Subcutaneous adipose tissue (tissue), 4 donors: ENCODE results near the gene APMAP. TPM values are rescaled to one million over a fixed set of nuclear protein-coding genes. Genes with fewer than 3 reads are reported as not detected.

Experiments used
- CTCF ChIP-seq: fragments of 450-650 bp; IDR thresholded peaks from one replicate; pipeline ENCODE4 v1.5.1; 2016; ENCODE audit warnings: low read depth, mild to moderate bottlenecking, control low read depth, antibody characterized with exemption, moderate library complexity
- total RNA-seq, 4 donors: library from RNA; depleted of rRNA; stranded (reverse); fragments of >200 nt; gene quantifications; one replicate each; pipeline ENCODE4 v1.1.0, GENCODE V29; 2016

The APMAP gene
- total RNA-seq, 4 donors from 2014 or later: 63.4 to 325 (median 240) TPM

- no peak for TF ChIP-seq CTCF
Measured at GRCh38 chr20:24983896-24984295, 8.7 kb downstream of the APMAP start.

GRCh38 chr20:24981790-24982189, 10.8 kb downstream of the APMAP start:
- no peak for TF ChIP-seq CTCF

DNA sequence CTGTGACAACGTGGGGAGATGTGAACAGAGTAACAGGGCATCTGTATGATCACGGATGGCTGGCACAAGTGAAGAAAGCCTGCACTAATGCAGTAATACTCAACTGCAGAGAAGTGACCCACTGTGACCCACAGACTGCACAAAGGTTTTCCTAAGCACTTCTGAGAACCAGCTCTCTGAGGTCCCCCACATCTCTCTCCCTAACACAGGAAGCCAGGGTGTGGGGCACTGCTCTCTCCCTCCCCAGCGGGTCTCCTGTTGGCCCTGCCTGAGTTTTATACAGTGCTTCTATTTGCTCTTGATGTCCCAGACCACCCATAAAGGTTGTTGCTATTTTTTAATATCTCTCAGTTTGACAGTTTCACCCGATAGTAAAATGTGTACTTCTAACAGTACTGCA, 11.3 kb downstream of the APMAP start:
- TF ChIP-seq CTCF: no peak

DNA sequence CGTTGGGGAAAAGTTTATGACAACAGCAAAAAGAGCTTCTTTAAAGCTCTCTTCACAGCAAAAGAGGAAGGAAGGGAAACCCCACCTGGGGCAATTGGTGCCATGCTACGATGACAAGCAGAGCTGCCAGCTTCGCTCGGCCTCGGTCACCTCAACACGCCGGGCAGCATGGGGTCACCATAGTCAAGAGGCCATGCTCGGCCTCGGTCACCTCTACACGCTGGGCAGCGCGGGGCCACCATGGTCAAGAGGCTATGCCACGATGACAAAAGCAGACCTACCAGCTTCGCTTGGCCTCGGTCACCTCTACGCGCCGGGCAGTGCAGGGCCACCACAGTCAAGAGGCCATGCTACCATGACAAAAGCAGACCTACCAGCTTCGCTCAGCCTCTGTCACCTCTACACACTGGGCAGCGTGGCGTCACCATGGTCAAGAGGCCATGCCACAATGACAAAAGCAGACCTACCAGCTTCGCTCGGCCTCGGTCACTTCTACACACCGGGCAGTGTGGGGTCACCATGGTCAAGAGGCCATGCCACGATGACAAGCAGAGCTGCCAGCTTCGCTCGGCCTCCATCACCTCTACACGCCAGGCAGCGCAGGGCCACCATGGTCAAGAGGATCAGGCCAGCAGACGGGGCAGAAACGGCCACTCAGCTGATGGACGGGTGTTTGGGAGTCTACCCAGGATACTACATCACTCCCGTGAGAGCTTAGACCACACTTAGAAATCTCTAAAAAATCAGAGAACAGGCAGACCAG, 12.1 kb downstream of the APMAP start:
- TF ChIP-seq CTCF: no peak

DNA sequence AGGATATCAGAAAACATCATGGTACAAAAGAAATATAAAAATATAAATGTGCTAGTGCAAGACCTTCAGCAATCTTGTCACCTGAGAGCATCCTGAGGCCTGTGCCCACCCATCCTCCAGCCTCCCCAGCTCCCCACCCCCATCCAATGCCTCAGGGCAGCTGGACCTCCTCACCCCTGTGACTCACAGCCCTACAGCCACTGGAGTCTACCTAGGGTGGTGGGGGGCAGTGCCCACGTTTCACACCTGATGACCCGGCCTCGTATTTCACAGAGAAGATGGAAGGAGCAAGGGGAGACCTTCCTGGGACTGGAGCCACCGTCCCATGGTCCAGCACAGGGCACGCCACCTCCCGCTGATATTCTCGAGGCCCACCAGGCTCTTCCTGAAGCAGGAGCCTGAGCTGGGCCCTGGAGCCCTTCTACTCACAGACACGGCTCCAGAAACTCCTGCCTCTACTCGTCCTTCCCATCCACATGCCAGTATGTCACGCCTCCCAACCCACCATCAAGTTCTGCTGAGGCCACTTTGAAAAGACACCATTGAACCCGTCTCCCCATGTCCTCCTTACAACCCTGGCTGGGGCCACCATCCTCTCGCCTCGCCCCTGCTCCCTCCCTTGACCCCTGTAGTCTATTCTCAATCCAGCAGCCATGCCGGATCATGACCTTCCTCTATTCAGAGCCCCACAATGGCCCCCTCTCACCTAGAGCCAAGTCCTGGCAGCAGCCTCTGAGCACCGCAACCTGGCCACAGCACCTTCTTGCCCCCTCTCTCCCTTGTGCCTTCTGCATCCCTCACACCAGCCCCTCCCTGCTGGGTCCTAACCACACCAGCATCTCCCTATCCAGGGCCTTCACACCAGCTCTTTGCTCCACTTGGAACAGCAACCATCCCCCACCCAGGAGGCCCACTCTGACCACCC, 13.3 kb downstream of the APMAP start:
- TF ChIP-seq CTCF: no peak

DNA sequence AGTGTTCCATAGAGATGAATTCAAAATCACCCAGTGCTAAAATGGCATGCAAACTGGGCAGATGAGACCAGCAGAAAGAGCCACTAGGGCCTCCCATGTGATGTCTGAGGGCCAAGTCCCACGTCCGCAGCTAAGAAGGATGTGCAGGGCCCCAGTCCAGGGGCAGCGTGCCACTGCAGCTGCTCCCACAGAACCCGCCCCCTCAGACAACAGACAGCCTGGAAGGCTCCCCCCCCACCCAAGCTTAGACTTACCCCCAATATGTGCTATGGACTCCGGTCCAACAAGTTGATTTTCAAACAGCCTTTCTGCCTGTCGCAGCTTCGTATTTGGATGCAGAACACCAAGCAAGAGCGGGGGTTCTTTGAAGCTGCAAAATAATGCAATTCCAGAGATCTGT, 14.0 kb downstream of the APMAP start:
- no peak for TF ChIP-seq CTCF

DNA sequence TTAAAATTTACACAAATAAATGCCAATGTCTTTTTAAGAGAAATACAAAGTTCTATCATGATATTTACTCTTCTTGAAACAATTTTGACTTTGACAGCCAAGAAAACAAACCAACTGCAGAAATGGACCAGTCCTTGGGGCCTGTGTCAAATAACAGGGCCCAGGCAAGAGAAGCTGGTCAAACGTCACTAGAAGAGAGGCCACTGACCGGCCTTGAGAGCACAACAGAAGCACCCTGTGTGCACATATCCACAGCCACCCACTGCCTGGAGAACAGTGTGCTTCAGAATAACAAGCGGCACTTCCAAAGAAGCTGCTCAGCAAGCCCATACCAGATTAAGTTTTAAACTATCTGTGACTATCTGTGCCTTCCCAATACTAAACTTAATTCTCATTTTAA, 14.8 kb downstream of the APMAP start:
- no peak for TF ChIP-seq CTCF
